GM19372 (cell line): ENCODE data around the gene MTMR6.

Experiments
- ATAC-seq: cut with Tn5 transposase; IDR thresholded peaks from one replicate; pipeline ENCODE4 v1.9.1; 2021; ENCODE audit warnings: mild to moderate bottlenecking, low read depth, moderate library complexity; ENCODE audit not compliant: unreplicated experiment

MTMR6 gene

GRCh38 chr13:25281193-25281934 is 5.9 kb downstream of the MTMR6 start:
- ATAC-seq, result no peak

DNA sequence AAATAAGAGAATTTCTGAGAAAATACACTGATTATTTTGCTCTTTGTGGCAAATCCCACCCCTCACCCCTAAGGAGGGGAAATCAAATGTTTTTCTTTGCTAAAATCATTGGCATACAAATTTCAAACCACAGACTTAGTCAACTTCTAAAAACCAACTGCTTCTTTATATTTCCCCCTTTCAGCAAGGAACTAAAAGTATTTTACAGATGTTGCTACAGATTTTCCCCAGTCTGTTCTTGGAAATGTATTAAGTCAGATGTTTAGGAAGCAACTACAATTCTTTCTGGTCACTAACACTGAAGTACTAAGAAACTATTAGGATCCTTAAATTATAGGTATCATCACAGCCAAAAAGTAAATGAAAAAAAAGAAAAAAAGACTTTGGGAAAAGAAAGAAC is 6.9 kb downstream of the MTMR6 start:
- ATAC-seq, result no peak

GRCh38 chr13:25276748-25277147 is 10.5 kb downstream of the MTMR6 start:
- ATAC-seq, result no peak

GRCh38 chr13:25268561-25268960 is 18.7 kb downstream of the MTMR6 start:
- ATAC-seq, result no peak

- ATAC-seq, result no peak
Observed at GRCh38 chr13:25267715-25268114, 19.6 kb downstream of the MTMR6 start.

DNA sequence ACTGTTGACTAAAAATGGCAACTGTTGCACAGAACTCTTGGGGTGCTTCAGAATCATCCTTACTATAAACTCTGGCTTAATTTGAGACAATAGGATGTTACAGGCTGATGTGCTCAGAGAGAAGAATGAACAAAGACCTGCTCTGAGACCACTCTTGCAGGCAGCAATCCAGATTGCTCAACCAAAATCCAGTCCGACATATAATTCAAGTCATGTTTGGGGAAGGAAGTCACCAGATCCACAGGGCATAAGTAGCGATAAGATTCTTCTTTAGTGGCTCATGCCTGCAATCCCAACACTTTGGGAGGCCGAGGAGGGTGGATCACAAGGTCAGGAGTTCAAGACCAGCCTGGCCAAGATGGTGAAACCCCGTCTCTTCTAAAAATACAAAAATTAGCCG is 20.6 kb downstream of the MTMR6 start:
- ATAC-seq, result no peak

DNA sequence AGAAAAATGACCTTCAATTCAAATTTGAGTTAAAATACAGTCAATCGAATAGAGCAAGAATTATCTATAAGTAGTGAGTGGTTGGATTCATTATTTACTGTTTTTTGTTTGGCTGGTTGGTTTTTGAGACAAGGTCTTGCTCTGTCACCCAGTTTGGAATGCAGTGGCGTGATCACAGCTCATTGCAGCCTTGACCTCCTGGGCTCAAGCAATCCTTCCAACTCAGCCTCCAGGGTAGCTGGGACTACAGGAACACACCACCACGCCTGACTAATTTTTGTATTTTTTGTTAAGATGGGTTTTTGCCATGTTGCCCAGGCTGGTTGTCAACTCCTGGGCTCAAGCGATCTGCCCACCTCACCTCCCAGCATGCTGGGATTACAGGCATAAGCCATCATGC is 25.0 kb downstream of the MTMR6 start:
- no peak for ATAC-seq

DNA sequence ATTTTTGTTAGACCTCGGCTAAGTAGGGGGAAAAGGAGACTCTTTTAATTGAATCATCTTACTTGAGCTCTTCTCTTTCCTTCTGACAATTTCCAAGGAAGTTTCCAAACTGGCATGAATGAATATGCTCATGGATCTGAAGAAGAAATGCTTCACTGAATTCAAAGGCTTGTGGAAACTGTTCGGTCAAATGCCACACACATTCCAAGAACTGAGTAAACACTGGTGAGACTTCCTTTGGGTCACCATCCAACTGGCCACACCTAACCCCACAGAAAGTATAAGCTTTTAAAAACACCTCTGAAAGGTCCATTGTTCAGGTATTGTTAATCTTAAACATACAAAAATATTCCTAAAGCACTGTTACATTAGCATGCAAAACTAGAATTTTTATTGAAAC is 33.6 kb downstream of the MTMR6 start:
- ATAC-seq, result no peak

DNA sequence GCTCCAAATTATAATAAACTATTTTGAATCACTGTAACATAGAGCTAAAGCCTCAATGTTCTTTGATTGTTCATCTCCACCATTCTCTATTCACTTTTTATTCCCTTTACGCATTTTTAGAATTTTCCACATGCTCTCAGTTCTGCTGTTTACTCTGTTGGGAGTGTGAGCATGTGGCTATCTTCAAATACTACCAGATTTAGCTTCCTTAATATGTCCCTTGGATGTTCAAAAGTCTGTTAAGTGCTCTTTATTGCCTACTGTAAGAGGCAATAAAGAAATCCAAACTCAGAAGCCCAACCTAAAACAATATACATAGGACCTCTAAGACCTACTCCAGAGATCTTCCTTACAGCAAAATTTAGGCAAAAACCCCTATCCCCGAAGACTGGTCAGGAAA is 34.5 kb downstream of the MTMR6 start:
- no peak for ATAC-seq

DNA sequence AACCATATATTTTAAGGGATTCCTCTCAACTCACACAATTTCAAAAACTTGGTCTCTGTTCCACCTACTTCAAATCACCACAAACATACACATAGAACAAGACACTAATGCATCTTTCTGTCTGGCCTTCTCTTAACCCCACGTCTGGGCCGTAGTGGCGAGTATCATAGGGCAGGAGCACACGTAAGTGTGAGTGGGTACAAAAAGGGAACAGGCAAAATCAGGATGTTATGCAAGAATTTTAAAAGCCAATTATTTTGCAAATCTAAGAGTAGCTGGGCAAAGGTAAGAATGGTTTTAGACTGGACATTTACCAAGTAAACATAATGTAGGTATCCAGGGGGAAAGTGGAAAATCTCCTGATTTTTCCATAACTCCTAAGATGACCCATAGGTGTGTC is 35.1 kb downstream of the MTMR6 start:
- ATAC-seq, result no peak

GRCh38 chr13:25249001-25249543 is 38.2 kb downstream of the MTMR6 start:
- no peak for ATAC-seq

DNA sequence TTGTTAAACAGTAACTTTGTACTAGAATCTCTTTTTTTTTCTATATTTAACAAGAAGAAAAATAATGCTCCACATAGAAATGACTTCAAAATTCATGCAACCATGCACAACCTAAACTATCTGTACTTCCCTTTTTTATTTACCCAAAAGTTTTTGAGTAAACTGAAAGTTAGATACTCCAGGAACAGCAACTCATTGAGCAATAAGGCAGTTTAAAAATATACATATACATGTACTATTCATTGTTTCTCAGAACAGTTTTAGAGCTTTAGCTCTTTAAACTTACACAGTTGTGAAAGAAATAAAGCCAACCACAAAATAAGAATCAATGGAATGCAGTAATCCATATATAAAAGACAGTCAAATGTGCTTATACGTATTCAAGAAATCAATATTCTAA is 39.2 kb downstream of the MTMR6 start:
- no peak for ATAC-seq

- no peak for ATAC-seq
Observed at GRCh38 chr13:25247360-25247759, 39.9 kb downstream of the MTMR6 start.

DNA sequence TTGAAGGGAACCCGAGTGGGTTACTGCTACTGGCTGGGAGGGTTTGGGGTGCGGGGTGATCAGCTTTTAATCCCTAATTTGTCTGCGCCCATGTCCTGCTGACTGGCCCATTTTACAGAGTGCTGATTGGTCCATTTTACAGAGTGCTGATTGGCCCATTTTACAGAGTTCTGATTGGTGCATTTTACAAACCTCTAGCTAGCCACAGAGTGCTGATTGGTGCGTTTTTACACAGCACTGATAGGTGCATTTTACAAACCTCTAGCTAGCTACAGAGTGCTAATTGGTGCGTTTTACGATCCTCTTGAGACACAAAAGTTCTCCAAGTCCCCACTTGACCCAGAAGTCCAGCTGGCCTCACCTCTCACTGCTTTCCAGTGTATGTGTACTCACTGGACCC is 43.2 kb downstream of the MTMR6 start:
- no peak for ATAC-seq

GRCh38 chr13:25242956-25243355 is 44.3 kb downstream of the MTMR6 start:
- ATAC-seq, result no peak

DNA sequence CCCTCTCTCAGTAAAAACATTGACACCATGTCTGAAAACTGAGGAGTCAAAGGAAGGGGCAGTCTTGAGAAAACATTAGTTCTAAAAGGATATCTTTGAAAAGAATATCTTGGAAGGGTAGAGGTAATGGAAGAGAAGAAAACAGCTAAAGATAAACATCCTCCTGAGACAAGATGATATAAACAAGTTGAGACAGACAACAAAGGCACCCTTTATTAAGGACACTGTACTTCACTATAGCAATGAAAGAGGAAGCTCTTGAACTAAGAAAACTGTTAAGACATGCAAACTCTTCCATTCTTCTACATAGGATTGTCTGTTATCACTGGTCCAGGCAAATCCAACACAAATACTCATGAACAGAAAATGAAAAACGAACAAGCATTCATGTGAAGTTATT is 46.3 kb downstream of the MTMR6 start:
- ATAC-seq, result no peak

DNA sequence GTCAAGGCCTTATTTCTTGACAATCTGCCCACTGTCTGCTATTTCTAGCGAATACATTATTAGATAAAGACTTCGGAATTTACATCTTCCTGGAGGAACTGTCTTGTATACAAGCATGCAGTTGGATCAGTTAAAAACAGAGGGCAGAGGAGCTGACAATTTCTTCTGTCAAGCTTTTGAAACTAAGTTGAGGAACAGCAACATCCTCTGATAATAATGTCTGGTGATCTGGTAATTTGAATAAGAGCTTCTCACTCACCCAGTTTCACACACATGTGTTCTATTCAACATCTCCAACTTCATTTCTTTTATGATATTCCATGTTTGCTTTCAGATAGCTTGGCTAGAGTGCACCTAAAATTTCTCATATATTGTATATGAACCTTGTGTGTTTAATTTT is 50.2 kb downstream of the MTMR6 start:
- no peak for ATAC-seq

GRCh38 chr13:25233861-25234260 is 53.4 kb downstream of the MTMR6 start:
- ATAC-seq, result no peak

- no peak for ATAC-seq
Observed at GRCh38 chr13:25232937-25233515, 54.3 kb downstream of the MTMR6 start.

DNA sequence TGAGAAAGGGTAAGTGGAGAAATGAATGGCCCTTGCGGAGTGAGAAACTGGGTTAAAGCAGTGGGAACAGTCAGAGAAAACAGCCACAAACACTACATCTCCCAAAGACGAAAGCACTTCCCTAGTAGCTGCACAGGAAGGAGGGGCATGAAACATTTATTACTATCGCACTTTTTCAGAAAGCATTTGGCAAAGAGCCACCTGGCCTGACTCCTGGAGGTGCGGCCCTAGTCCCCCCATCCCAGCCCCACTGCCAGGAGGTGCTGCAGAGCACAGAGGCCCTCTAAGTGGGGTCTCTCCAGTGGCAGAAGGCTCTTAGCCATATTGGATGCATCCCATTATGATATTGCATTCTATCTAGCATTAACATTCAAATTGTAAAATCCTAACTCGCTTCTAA is 55.8 kb downstream of the MTMR6 start:
- ATAC-seq, result no peak

- ATAC-seq, result no peak
Observed at GRCh38 chr13:25227690-25228089, 59.6 kb downstream of the MTMR6 start.

GRCh38 chr13:25225970-25226369 is 61.3 kb downstream of the MTMR6 start:
- no peak for ATAC-seq
